Stomach (tissue), 9 donors: Measurements from ENCODE around the gene TEPSIN. TPM values are rescaled to one million over a fixed set of nuclear protein-coding genes. Genes with fewer than 3 reads are reported as not detected.

Experiments used
- DNase-seq, 2 donors: peaks; one replicate each; pipeline versions ENCODE4 v3.0.0 to v3.0.0-alpha.2; 2013 to 2019
- H3K27ac ChIP-seq, 5 donors: fragments of 200-600 bp in 4 of 5; sonication (generic) in 4 of 5; one replicate each; pipeline ENCODE4 v1.5.1; 2013 to 2019; ENCODE audit warnings: mild to moderate bottlenecking in 1 of 5, moderate library complexity in 1 of 5
- H3K27me3 ChIP-seq, 3 donors: fragments of 200-600 bp; sonication (generic); one replicate each; pipeline ENCODE4 v1.5.1; 2017 to 2019; ENCODE audit warnings: mixed run types in 1 of 3
- H3K36me3 ChIP-seq, 4 donors: fragments of 200-600 bp; sonication (generic); 1 replicate in 3 of 4; 2 replicates in 1 of 4; pipeline ENCODE4 v1.5.1; 2016 to 2019
- H3K4me1 ChIP-seq, 4 donors: fragments of 200-600 bp; sonication (generic); one replicate each; pipeline ENCODE4 v1.5.1; 2016 to 2019
- H3K4me3 ChIP-seq, 4 donors: fragments of 200-600 bp; sonication (generic) in 3 of 4; one replicate each; pipeline ENCODE4 v1.5.1; 2016 to 2019; ENCODE audit warnings: mild to moderate bottlenecking in 1 of 4
- H3K9me3 ChIP-seq, 4 donors: fragments of 200-600 bp; sonication (generic); one replicate each; pipeline ENCODE4 v1.5.1; 2016 to 2019
- CTCF ChIP-seq, 7 experiments: fragments of 450-650 bp in 4 of 7; fragments of 200-600 bp in 3 of 7; sonication (generic) in 3 of 7; IDR thresholded peaks; one replicate each; pipeline ENCODE4 v1.5.1; 2016 to 2019; ENCODE audit warnings: antibody characterized with exemption in 7 of 7, control low read depth in 2 of 7, mild to moderate bottlenecking in 1 of 7
- EP300 ChIP-seq: sonication (generic); formaldehyde crosslinking; IDR thresholded peaks from one replicate; pipeline ENCODE4 v1.6.1; 2017; ENCODE audit warnings: antibody characterized with exemption
- POLR2A ChIP-seq, 4 donors: fragments of 450-650 bp; IDR thresholded peaks; one replicate each; pipeline ENCODE4 v1.6.1; 2016; ENCODE audit warnings: antibody characterized with exemption in 4 of 4, control low read depth in 2 of 4, mild to moderate bottlenecking in 1 of 4, moderate library complexity in 1 of 4
- POLR2AphosphoS5 ChIP-seq, 3 donors: sonication (generic); formaldehyde crosslinking; IDR thresholded peaks; one replicate each; pipeline ENCODE4 v1.6.1; 2016; ENCODE audit warnings: antibody characterized with exemption in 3 of 3
- WGBS, 5 donors: extraction: QIAGEN DNeasy Blood & Tissue Kit in 3 of 5; methylation state at CpG; one replicate each; pipeline versions ENCODE4 v1.1.5 to v1.1.7; 2013 to 2018; 5-methylcytosine and 5-hydroxymethylcytosine counted together
- intact Hi-C: fragments of 100-400 bp; cut with DNase I; formaldehyde crosslinking; loops from one replicate; pipeline ENCODE4 v1.15.1; 2023; ENCODE audit warnings: low total_unique reads
- polyA plus RNA-seq, 3 donors: library from polyadenylated mRNA; stranded (reverse); fragments of 200-250 nt; gene quantifications; one replicate each; pipeline ENCODE4 v1.2.3, GENCODE V29; 2013
- total RNA-seq, 5 donors: library from RNA; depleted of rRNA; stranded (reverse); fragments of >200 nt; gene quantifications; one replicate each; pipeline versions ENCODE4 v1.1.0 to v1.2.3, GENCODE V29; 2014 to 2016
- donor health status: healthy with polysubstance abuse.
- donor health status: Bipolar disorder and iron deficiency.
- donor health status: healthy.

TEPSIN gene
- total and polyA plus RNA-seq, 8 donors: 9.4 to 295 (median 21.4) TPM

DNA sequence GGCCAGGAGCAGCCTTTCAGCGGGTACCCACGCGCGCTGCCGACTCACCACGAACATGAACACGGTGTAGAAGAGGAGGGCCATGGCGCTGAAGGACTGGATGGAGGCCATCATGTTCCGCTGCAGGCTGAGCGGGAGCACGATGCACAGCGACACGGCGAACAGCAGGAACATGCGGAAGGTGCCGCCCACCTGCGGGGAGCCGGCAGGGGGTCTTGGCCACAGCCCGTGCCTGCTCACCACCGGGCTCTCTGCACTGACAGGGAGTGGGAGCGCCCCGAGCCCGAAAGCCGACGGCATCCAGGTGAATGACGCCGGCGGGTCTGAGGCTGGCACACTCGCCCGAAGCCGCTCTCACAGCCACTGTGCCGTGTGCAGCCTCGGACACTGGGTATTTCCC is 43.3 kb upstream of the TEPSIN start:
- Histone ChIP-seq H3K4me3 (no peak overlapping the region), H3K4me1 (peaks cover 12 to 56% (median 38%) of the 10 kb centered on the region in 4 donors), H3K27me3 (no peaks in the 10 kb centered on the region), H3K9me3 (no peaks in the 10 kb centered on the region), H3K36me3 (peaks cover 35 to 90% (median 75%) of the 10 kb centered on the region in 4 donors), H3K27ac (no peak overlapping the region)
- DNase-seq: no peak
- TF ChIP-seq CTCF (IDR thresholded peaks at IDR 0.05) (no peak), EP300 (no peak), POLR2A (IDR thresholded peaks at IDR 0.05) (no peak), POLR2AphosphoS5 (IDR thresholded peaks at IDR 0.05) (no peak)
- 94 to 96% (median 96%) methylated on average over 14 to 33 of the region's 33 CpGs for WGBS, 5 donors
- intact Hi-C loops: no loop called here

- H3K36me3 ChIP-seq: peaks cover 48 to 96% (median 82%) of the 10 kb centered on the region in 4 donors
- intact Hi-C loops: no loop called here
- WGBS, 5 donors: 86 to 98% (median 95%) methylated on average over 16 to 24 of the region's 24 CpGs
- peaks cover 16 to 47% (median 28%) of the 10 kb centered on the region in 4 donors for H3K4me1 ChIP-seq
- no peak overlapping the region for H3K4me3 ChIP-seq
- H3K27me3 ChIP-seq: no peaks in the 10 kb centered on the region
- DNase-seq: no peak
- TF ChIP-seq POLR2A (IDR thresholded peaks at IDR 0.05) (no peak), CTCF (IDR thresholded peaks at IDR 0.05) (no peak), POLR2AphosphoS5 (IDR thresholded peaks at IDR 0.05) (no peak), EP300 (no peak)
- peak overlapping the region in 1 of 5 donors; percentile 77 for H3K27ac ChIP-seq
- no peaks in the 10 kb centered on the region for H3K9me3 ChIP-seq
Measured at GRCh38 chr17:81280571-81280970, 41.7 kb upstream of the TEPSIN start.

DNA sequence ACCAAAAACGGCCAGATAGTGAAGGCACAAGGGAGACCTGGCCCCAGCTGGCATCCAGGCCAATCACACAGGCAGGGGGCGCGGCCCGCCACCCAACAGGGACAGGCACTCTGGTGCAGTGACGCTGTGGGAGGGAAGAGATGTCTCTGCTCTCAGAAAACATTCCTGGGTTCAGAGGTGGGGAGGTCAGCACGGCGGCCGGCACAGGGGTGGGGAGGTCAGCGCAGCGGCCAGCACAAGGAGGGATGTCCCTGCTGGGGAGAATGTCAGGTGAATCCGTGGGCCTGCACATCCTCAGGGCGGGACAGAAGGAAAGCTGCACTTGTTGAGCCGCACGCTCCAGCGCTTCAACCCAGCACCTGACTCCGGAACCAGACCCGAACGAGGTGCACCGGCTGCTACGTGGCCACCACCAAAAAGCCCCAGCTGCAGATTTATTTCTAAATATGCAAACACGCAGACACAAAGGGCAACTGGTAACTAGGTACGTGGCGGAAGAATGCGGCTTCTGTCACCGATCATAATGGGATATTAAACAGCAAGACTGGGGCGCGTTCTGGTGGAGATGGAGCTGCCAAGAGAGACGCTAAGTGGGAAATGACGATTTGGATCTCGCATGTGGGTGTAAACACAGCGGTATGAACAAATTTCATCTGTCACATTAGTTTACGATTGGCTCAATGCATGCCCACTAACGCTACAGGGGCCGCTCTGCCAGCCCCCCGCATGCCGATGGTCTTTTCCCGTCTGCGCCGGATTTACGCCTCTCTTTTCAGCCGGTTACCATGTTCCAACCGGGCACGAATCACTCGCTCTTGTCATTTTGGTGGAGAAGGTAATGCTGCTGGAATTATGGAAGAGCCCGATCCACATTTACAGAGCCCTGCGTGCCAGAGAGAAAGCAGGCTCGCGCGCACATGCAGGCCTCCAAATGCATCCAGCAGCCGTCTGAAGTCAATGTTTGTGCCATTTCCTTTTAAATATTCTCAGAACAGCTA is 40.7 kb upstream of the TEPSIN start:
- Histone ChIP-seq H3K4me3 (no peak overlapping the region), H3K27me3 (no peaks in the 10 kb centered on the region), H3K9me3 (no peaks in the 10 kb centered on the region), H3K36me3 (peaks cover 55 to 98% (median 86%) of the 10 kb centered on the region in 4 donors), H3K27ac (peak overlapping the region in 1 of 5 donors; percentile 77), H3K4me1 (peaks cover 12 to 37% (median 22%) of the 10 kb centered on the region in 4 donors)
- 90 to 95% (median 93%) methylated on average over 39 to 50 of the region's 50 CpGs for WGBS, 5 donors
- DNase-seq: peak in 1 of 2 donors; percentile 41
- peak in 1 of 3 donors; percentile 66 for TF ChIP-seq POLR2AphosphoS5 (IDR thresholded peaks at IDR 0.05)
- TF ChIP-seq CTCF (IDR thresholded peaks at IDR 0.05): no peak
- intact Hi-C loops: no loop called here

- H3K36me3 ChIP-seq: peaks cover 63 to 98% (median 89%) of the 10 kb centered on the region in 4 donors
- no peak for DNase-seq
- H3K27ac ChIP-seq: peak overlapping the region in 4 of 5 donors; percentile 57 to 77 (median 61)
- H3K27me3 ChIP-seq: no peaks in the 10 kb centered on the region
- no peak overlapping the region for H3K4me3 ChIP-seq
- intact Hi-C loops: no loop called here
- H3K4me1 ChIP-seq: peaks cover 12 to 31% (median 21%) of the 10 kb centered on the region in 4 donors
- H3K9me3 ChIP-seq: no peaks in the 10 kb centered on the region
- TF ChIP-seq POLR2A (IDR thresholded peaks at IDR 0.05) (no peak), EP300 (no peak), CTCF (IDR thresholded peaks at IDR 0.05) (no peak), POLR2AphosphoS5 (IDR thresholded peaks at IDR 0.05) (no peak)
- WGBS, 5 donors: 88 to 99% (median 98%) methylated on average over 6 to 8 of the region's 8 CpGs
Measured at GRCh38 chr17:81278831-81279230, 40.0 kb upstream of the TEPSIN start.
